GM12892 (cell line): Measurements from ENCODE around the gene DGLUCY.

ENCODE experiments used
- POLR2A ChIP-seq: IDR thresholded peaks from 2 replicates; pipeline ENCODE4 v1.6.1; 2011; ENCODE audit warnings: low read depth, low read length, control low read depth
- POLR2AphosphoS5 ChIP-seq: IDR thresholded peaks from 2 replicates; pipeline ENCODE4 v1.6.1; 2011; ENCODE audit warnings: low read depth, low read length, control low read depth

DNA sequence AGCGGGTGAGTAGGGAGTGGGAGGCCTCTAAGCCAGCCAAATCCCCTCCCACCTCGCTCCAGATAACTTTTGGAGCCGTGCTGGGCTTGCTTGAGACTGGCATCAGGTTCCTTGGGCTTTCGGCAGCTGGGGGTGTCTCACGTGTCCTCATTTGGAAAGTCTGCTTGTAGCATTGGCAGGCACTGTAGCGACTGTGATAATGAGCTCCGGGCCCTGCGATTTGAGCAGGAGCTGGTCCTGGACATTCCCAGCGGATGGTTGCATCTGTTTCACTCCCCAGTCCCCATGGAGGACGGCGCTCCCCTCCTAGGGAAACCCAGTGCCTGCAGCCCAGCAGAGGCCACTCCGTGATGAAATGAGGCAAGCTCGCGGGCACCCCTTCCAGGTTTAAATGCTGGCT is 49.4 kb downstream of the DGLUCY start:
- TF ChIP-seq POLR2AphosphoS5 (no peak), POLR2A (no peak)
